GM12801 (cell line): ENCODE results near the gene PAX8.

Source experiments
- CTCF ChIP-seq: IDR thresholded peaks from one replicate; pipeline ENCODE4 v1.5.1; 2011; ENCODE audit warnings: control low read depth; ENCODE audit not compliant: insufficient read length; ENCODE audit errors: extremely low read depth

Gene PAX8

GRCh38 chr2:113196839-113197238 lies 81.9 kb downstream of the PAX8 start:
- no peak for TF ChIP-seq CTCF

- no peak for TF ChIP-seq CTCF
Observed at GRCh38 chr2:113195923-113196501, 82.7 kb downstream of the PAX8 start.

- TF ChIP-seq CTCF: no peak
Observed at GRCh38 chr2:113192459-113193100, 86.1 kb downstream of the PAX8 start.

GRCh38 chr2:113190871-113191270 lies 87.8 kb downstream of the PAX8 start:
- no peak for TF ChIP-seq CTCF

- TF ChIP-seq CTCF: no peak
Observed at GRCh38 chr2:113187771-113188170, 91.0 kb downstream of the PAX8 start.

GRCh38 chr2:113186433-113186796 lies 92.3 kb downstream of the PAX8 start:
- TF ChIP-seq CTCF: no peak

GRCh38 chr2:113185664-113186432 lies 92.9 kb downstream of the PAX8 start:
- TF ChIP-seq CTCF: no peak
